Prostate gland (tissue), 2 donors: Measurements from ENCODE around the gene PRRT3. TPM values are rescaled to one million over a fixed set of nuclear protein-coding genes. Genes with fewer than 3 reads are reported as not detected.
A peak's percentile ranks its signal among the peaks of the same experiment; 100 is the strongest.

ENCODE experiments used
- DNase-seq: peaks from one replicate; pipeline ENCODE4 v3.0.0-alpha.2; 2019; ENCODE audit warnings: low spot score
- H3K27ac ChIP-seq, 2 donors: fragments of 200-600 bp; sonication (generic); 2 replicates each; pipeline ENCODE4 v1.5.1; 2017 to 2019
- H3K27me3 ChIP-seq: fragments of 200-600 bp; sonication (generic); replicated peaks from 2 replicates; pipeline ENCODE4 v1.5.1; 2019; ENCODE audit not compliant: insufficient read depth
- H3K36me3 ChIP-seq, 2 donors: fragments of 200-600 bp; sonication (generic); 1 replicate in 1 of 2; 2 replicates in 1 of 2; pipeline versions ENCODE4 v1.5.1 to v1.8.1; 2017 to 2019
- H3K4me1 ChIP-seq: fragments of 200-600 bp; sonication (generic); replicated peaks from 2 replicates; pipeline ENCODE4 v1.5.1; 2019
- H3K4me3 ChIP-seq, 2 donors: fragments of 200-600 bp; sonication (generic); 2 replicates each; pipeline ENCODE4 v1.5.1; 2017 to 2019
- H3K9me3 ChIP-seq: fragments of 200-600 bp; sonication (generic); 2 replicates; pipeline ENCODE4 v1.5.1; 2017
- POLR2A ChIP-seq: fragments of 450-650 bp; IDR thresholded peaks from one replicate; pipeline ENCODE4 v1.6.1; 2016; ENCODE audit warnings: antibody characterized with exemption, mild to moderate bottlenecking
- POLR2AphosphoS5 ChIP-seq: sonication (generic); formaldehyde crosslinking; IDR thresholded peaks from one replicate; pipeline ENCODE4 v1.6.1; 2017; ENCODE audit warnings: antibody characterized with exemption
- WGBS: methylation state at CpG from one replicate; pipeline ENCODE4 v1.1.5; 2018; 5-methylcytosine and 5-hydroxymethylcytosine counted together
- intact Hi-C: fragments of 100-400 bp; cut with DNase I; formaldehyde crosslinking; loops from one replicate; pipeline ENCODE4 v1.14.2; 2022
- total RNA-seq, 2 donors: library from RNA; depleted of rRNA; stranded (reverse); fragments of >200 nt; gene quantifications; one replicate each; pipeline ENCODE4 v1.1.0, GENCODE V29; 2016
- TF ChIP-seq, protein P1 (sequence below), 4 experiments: fragments of 200-600 bp in 2 of 4; fragments of 450-650 bp in 2 of 4; sonication (generic) in 2 of 4; IDR thresholded peaks; 1 replicate in 3 of 4; 2 replicates in 1 of 4; pipeline ENCODE4 v1.5.1; 2016 to 2019; ENCODE audit warnings: antibody characterized with exemption in 4 of 4, mild to moderate bottlenecking in 2 of 4, moderate library complexity in 2 of 4

The PRRT3 gene
- total RNA-seq, 2 donors from 2014 or later = 8.9 to 10.1 TPM

DNA sequence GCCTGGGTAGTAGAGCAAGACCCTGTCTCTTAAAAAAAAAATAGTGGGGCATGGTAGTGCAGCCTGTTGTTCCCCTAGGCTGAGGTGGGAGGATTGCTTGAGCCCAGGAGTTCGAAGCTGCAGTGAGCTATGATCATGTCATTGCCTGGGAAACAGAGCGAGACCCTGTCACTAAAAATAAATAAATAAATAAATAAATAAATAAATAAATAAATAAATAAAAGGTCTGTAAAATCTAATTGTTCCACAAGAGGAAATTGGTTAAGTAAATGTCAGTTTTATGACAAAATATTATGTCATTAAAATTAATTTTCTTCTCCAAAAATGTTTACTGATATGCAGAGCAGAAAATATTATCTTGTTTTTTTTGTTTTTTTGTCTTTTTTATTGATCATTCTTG, 13.2 kb downstream of the PRRT3 start:
- intact Hi-C loops = no loop called here
- no peaks in the 10 kb centered on the region for H3K36me3 ChIP-seq
- H3K27me3 ChIP-seq = no peaks in the 10 kb centered on the region
- no peaks in the 10 kb centered on the region for H3K9me3 ChIP-seq
- 92% methylated on average over 2 of the region's 2 CpGs for WGBS
- TF ChIP-seq POLR2AphosphoS5 (no peak), POLR2A (no peak)
- TF ChIP-seq, protein P1, sequence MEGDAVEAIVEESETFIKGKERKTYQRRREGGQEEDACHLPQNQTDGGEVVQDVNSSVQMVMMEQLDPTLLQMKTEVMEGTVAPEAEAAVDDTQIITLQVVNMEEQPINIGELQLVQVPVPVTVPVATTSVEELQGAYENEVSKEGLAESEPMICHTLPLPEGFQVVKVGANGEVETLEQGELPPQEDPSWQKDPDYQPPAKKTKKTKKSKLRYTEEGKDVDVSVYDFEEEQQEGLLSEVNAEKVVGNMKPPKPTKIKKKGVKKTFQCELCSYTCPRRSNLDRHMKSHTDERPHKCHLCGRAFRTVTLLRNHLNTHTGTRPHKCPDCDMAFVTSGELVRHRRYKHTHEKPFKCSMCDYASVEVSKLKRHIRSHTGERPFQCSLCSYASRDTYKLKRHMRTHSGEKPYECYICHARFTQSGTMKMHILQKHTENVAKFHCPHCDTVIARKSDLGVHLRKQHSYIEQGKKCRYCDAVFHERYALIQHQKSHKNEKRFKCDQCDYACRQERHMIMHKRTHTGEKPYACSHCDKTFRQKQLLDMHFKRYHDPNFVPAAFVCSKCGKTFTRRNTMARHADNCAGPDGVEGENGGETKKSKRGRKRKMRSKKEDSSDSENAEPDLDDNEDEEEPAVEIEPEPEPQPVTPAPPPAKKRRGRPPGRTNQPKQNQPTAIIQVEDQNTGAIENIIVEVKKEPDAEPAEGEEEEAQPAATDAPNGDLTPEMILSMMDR (IDR thresholded peaks at IDR 0.05) = no peak
- H3K4me1 ChIP-seq = no peaks in the 10 kb centered on the region
- H3K27ac ChIP-seq = no peak overlapping the region
- H3K4me3 ChIP-seq = no peak overlapping the region
- no peak for DNase-seq

DNA sequence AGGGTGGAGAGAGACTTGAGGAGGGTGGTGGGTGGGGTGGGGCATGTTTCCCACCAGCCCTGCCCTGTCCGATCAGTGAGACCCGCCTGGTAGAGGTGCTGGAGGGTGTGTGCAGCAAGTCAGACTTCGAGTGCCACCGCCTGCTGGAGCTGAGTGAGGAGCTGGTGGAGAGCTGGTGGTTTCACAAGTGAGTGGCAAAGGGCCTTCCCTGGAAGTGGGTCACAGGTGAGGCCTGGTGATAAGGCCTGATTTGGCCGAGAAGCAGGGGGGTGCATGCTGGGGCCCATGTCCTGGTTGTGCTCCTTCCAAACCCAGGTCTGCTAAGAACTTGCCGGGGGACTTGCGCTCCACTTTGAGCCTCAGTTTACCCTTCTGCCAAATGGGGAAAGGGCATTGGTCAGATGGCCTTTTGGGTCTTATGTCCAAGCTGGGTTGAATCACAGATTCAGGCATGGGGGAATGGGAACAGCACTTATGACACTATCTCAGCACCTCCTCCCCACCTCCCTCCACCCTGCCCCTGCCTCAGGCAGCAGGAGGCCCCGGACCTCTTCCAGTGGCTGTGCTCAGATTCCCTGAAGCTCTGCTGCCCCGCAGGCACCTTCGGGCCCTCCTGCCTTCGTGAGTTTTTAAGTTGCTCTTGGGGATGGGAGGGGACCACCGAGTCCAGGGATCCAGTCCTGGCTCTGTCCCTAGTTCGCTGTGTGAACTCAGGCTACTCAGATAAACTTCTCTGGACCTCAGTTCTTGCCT, 14.5 kb downstream of the PRRT3 start:
- no peaks in the 10 kb centered on the region for H3K36me3 ChIP-seq
- H3K27ac ChIP-seq = no peak overlapping the region
- H3K9me3 ChIP-seq = no peaks in the 10 kb centered on the region
- 95% methylated on average over 13 of the region's 13 CpGs for WGBS
- no peak overlapping the region for H3K4me3 ChIP-seq
- intact Hi-C loops = no loop called here
- H3K4me1 ChIP-seq = peaks cover 4% of the 10 kb centered on the region
- DNase-seq = no peak
- H3K27me3 ChIP-seq = no peaks in the 10 kb centered on the region
- TF ChIP-seq POLR2AphosphoS5 (no peak), POLR2A (no peak)
- TF ChIP-seq, protein P1 (IDR thresholded peaks at IDR 0.05) = no peak

DNA sequence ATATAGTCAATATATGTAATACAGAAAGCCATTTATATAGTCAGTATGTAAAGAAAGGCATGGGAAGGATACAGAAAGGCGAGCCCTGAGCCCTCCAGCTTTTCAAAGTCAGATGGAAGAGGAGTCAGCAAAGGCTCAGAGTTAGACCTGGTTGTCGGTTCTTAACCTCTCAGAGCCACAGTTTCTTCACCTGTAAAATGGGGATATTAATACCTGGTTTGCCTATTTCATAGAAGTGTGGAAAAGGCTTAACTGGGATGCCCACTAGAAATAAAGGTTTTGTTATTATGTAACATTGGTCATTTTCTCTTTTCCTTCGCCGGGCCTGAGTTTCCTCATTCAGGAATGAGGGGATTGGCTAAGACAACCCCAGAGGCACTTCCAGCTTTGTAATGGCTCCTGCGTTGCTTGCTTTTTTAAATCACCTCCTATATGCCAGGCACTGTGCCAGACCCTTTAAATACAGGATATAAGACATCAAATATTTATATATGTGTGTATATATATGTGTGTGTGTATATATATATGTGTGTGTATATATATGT, 16.2 kb downstream of the PRRT3 start:
- TF ChIP-seq, protein P1 (IDR thresholded peaks at IDR 0.05) = no peak
- TF ChIP-seq POLR2A = no peak
- TF ChIP-seq POLR2AphosphoS5 = no peak
- Histone ChIP-seq H3K4me1 (peaks cover 7% of the 10 kb centered on the region), H3K27me3 (no peaks in the 10 kb centered on the region), H3K4me3 (no peak overlapping the region), H3K36me3 (no peaks in the 10 kb centered on the region), H3K9me3 (no peaks in the 10 kb centered on the region), H3K27ac (no peak overlapping the region)
- DNase-seq = no peak
- WGBS = 91% methylated on average over 5 of the region's 5 CpGs
- intact Hi-C loops = no loop called here

DNA sequence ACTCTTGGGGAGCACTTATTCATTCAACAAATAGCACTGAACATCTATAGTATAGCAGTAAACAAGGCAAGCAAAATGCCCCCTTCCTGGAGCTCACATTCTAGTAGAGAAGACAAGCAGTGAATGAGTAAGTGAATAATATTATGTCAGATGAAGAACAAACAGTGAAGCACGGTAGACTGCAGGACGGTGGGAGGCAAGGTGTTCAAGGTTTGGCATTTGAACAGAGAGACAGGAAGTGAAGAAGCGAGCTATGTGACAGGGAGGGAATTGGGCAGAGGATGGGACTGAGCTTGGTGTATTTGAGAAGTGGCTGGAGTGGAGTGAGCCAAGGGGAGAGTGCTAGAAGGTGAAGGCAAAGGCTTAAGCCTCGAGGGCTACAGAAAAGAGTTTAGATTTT, 17.2 kb downstream of the PRRT3 start:
- intact Hi-C loops = loop anchor here (5.0 kb wide), 1 partner anchor 93 kb away; the partner anchor contains the start of gene RPUSD3
- H3K9me3 ChIP-seq = no peaks in the 10 kb centered on the region
- WGBS = 56% methylated on average over 4 of the region's 4 CpGs
- H3K4me1 ChIP-seq = peaks cover 7% of the 10 kb centered on the region
- TF ChIP-seq, protein P1 (IDR thresholded peaks at IDR 0.05) = no peak
- TF ChIP-seq POLR2A = no peak
- no peak for TF ChIP-seq POLR2AphosphoS5
- H3K4me3 ChIP-seq = peak overlapping the region in 1 of 2 donors; percentile 62
- no peak for DNase-seq
- peak overlapping the region in 1 of 2 donors; percentile 91 for H3K27ac ChIP-seq
- H3K27me3 ChIP-seq = no peaks in the 10 kb centered on the region
- peaks cover 0 to 4% of the 10 kb centered on the region in 2 donors for H3K36me3 ChIP-seq
